GM12878 (cell line): Measurements from ENCODE around the gene LRRK1. TPM values are rescaled to one million over a fixed set of nuclear protein-coding genes. Genes with fewer than 3 reads are reported as not detected.

ENCODE experiments used
- ATAC-seq: fragments of 200-7000 bp; cut with Tn5 transposase; 3 replicates; pipeline ENCODE4 v1.9.1; 2020; ENCODE audit warnings: mild to moderate bottlenecking, moderate library complexity
- BruUV-seq: library from RNA; stranded (reverse); fragments of 400-500 nt; replicated peaks from 2 replicates; lab custom pipeline; 2021; lab: Mats Ljungman, UMichigan
- CTCF ChIA-PET: fragments of 300-600 bp; sonication (Branson Sonifier 250); formaldehyde crosslinking; extraction: SDS; loops from one replicate; lab custom pipeline; 2021; ENCODE audit warnings: inconsistent platforms; lab: Yijun Ruan, JAX
- POLR2A ChIA-PET: fragments of 350-600 bp; formaldehyde crosslinking; extraction: SDS; loops from one replicate; lab custom pipeline; 2021; ENCODE audit warnings: inconsistent platforms; lab: Charles Lee
- RAD21 ChIA-PET: fragments of 300-600 bp; sonication (Branson Sonifier 250); formaldehyde crosslinking; loops from one replicate; lab custom pipeline; 2023; ENCODE audit warnings: antibody characterized with exemption; ENCODE audit not compliant: unreplicated experiment; lab: Charles Lee
- SMC1A ChIA-PET: fragments of 300-600 bp; sonication (Branson Sonifier 250); formaldehyde crosslinking; loops from one replicate; lab custom pipeline; 2023; ENCODE audit not compliant: unreplicated experiment, uncharacterized antibody; lab: Charles Lee
- DNase-seq: peaks from one replicate; pipeline ENCODE4 v3.0.0-alpha.2; 2011; ENCODE audit warnings: low read depth, low spot score
- FAIRE-seq: peaks from 3 replicates; lab custom pipeline; 2011; peaks lifted over from hg19 to GRCh38; lab: Jason Lieb, UNC
- H2AFZ ChIP-seq: 2 replicates; pipeline ENCODE4 v1.6.0; 2011; ENCODE audit warnings: low read depth, low read length, control low read depth; ENCODE audit not compliant: control insufficient read depth
- H3K27ac ChIP-seq: 2 replicates; pipeline ENCODE4 v1.5.1; 2011; ENCODE audit warnings: control low read depth; ENCODE audit not compliant: control insufficient read depth, insufficient read depth
- H3K27me3 ChIP-seq, 2 experiments: replicated peaks in 1 of 2; 2 replicates each; pipeline versions ENCODE4 v1.6.0 to v1.6.1; 2011; ENCODE audit warnings: low read length in 1 of 2; ENCODE audit not compliant: control insufficient read depth in 2 of 2, insufficient read depth in 2 of 2
- H3K36me3 ChIP-seq, 2 experiments: 2 replicates each; pipeline ENCODE4 v1.5.1; 2011; ENCODE audit warnings: low read length in 1 of 2; ENCODE audit not compliant: control insufficient read depth in 2 of 2, insufficient read depth in 2 of 2
- H3K4me1 ChIP-seq: 2 replicates; pipeline ENCODE4 v1.6.1; 2011; ENCODE audit warnings: mild to moderate bottlenecking, low read length, moderate library complexity, mixed read lengths; ENCODE audit not compliant: control insufficient read depth, insufficient read depth
- H3K4me2 ChIP-seq: 2 replicates; pipeline ENCODE4 v1.6.0; 2011; ENCODE audit warnings: control low read depth; ENCODE audit not compliant: control insufficient read depth, insufficient read depth
- H3K4me3 ChIP-seq: fragments of 200-600 bp; sonication (generic); 2 replicates; pipeline ENCODE4 v1.5.1; 2016
- H3K79me2 ChIP-seq: 2 replicates; pipeline ENCODE4 v1.6.0; 2011; ENCODE audit warnings: low read length; ENCODE audit not compliant: control insufficient read depth, insufficient read depth
- H3K9ac ChIP-seq: 2 replicates; pipeline ENCODE4 v1.8.0; 2011; ENCODE audit warnings: low read length, control low read depth, mixed read lengths; ENCODE audit not compliant: control insufficient read depth, insufficient read depth
- H3K9me3 ChIP-seq: replicated peaks from 3 replicates; pipeline ENCODE4 v1.5.1; 2011; ENCODE audit warnings: mild to moderate bottlenecking, low read length; ENCODE audit not compliant: control insufficient read depth, insufficient read depth
- H4K20me1 ChIP-seq: 2 replicates; pipeline ENCODE4 v1.6.0; 2011; ENCODE audit not compliant: control insufficient read depth, insufficient read depth
- BRCA1 ChIP-seq: IDR thresholded peaks from 2 replicates; pipeline ENCODE4 v1.6.1; 2011; ENCODE audit warnings: low read depth, low read length, improper control_type of control experiment
- CHD4 ChIP-seq: fragments of 200-600 bp; sonication (generic); IDR thresholded peaks from 2 replicates; pipeline ENCODE4 v1.6.1; 2016; ENCODE audit warnings: mild to moderate bottlenecking
- CREM ChIP-seq: IDR thresholded peaks from 2 replicates; pipeline ENCODE4 v1.6.1; 2014; ENCODE audit warnings: antibody characterized with exemption, low read depth
- HDGF ChIP-seq: fragments of 450-650 bp; IDR thresholded peaks from 2 replicates; pipeline ENCODE4 v1.6.1; 2016; ENCODE audit warnings: antibody characterized with exemption
- RAD51 ChIP-seq: fragments of 450-650 bp; IDR thresholded peaks from 2 replicates; pipeline ENCODE4 v1.6.1; 2016; ENCODE audit warnings: moderate library complexity, mild to moderate bottlenecking, inconsistent platforms
- REST ChIP-seq: IDR thresholded peaks from 2 replicates; pipeline ENCODE4 v1.6.1; 2012; ENCODE audit warnings: mild to moderate bottlenecking, low read depth, low read length
- TCF7 ChIP-seq: IDR thresholded peaks from 2 replicates; pipeline ENCODE4 v1.6.1; 2014; ENCODE audit warnings: antibody characterized with exemption, borderline replicate concordance
- ZNF384 ChIP-seq: IDR thresholded peaks from 2 replicates; pipeline ENCODE4 v1.6.1; 2012; ENCODE audit warnings: low read depth, mild to moderate bottlenecking, low read length, improper control_type of control experiment, borderline replicate concordance
- WGBS: methylation state at CpG from one replicate; pipeline ENCODE4 v1.1.6; 2016; ENCODE audit warnings: low lambda C conversion rate; ENCODE audit not compliant: insufficient replicate concordance, insufficient coverage; ENCODE audit errors: missing lambda C conversion rate; 5-methylcytosine and 5-hydroxymethylcytosine counted together
- in situ Hi-C: fragments of 300-500 bp; cut with MboI; formaldehyde crosslinking; loops from 9 replicates; pipeline ENCODE4 v1.14.3; 2018; ENCODE audit warnings: mixed read lengths
- intact Hi-C: fragments of 100-400 bp; cut with micrococcal nuclease; formaldehyde crosslinking; loops from one replicate; pipeline ENCODE4 v1.14.2; 2022; ENCODE audit not compliant: unreplicated experiment
- polyA plus RNA-seq, 11 experiments: library from polyadenylated mRNA; depleted of rRNA in 4 of 11; unstranded in 6 of 11; stranded (reverse) in 5 of 11; fragments of >200 nt; fragmentation: Nextera tagmentation in 4 of 11; fragmentation: Illumina TruSeq in 1 of 11; extraction: Ambion mirVana in 4 of 11; extraction: Trizol in 1 of 11; gene quantifications; 1 replicate in 1 of 11; 2 replicates in 10 of 11; pipeline versions ENCODE4 v1.2.1 to v1.2.3, GENCODE V29; 2011 to 2016; ENCODE audit warnings: inconsistent platforms in 2 of 11, missing spikeins in 2 of 11, low read depth in 1 of 11
- total RNA-seq, 4 experiments: library from RNA; depleted of rRNA in 3 of 4; stranded (reverse); fragments of >200 nt in 3 of 4; fragmentation: Illumina TruSeq in 1 of 4; extraction: Trizol in 1 of 4; gene quantifications; 2 replicates each; pipeline versions ENCODE4 v1.2.1 to v1.2.3, GENCODE V29; 2013 to 2021
- TF ChIP-seq, protein P1 (sequence below): IDR thresholded peaks from 2 replicates; pipeline ENCODE4 v1.6.1; 2012; ENCODE audit warnings: improper control_type of control experiment, low read depth, low read length; ENCODE audit not compliant: insufficient replicate concordance
- TF ChIP-seq, protein P2 (sequence below): fragments of 450-650 bp; formaldehyde crosslinking; IDR thresholded peaks from 2 replicates; pipeline ENCODE4 v1.4.0; 2020; ENCODE audit warnings: mild to moderate bottlenecking, moderate library complexity

The LRRK1 gene
- total and polyA plus RNA-seq, 10 of the 15 experiments (the other 5 are each of a cell fraction or from before 2014, with no cell fraction given) = 2.2 to 58.3 (median 17.9) TPM

DNA sequence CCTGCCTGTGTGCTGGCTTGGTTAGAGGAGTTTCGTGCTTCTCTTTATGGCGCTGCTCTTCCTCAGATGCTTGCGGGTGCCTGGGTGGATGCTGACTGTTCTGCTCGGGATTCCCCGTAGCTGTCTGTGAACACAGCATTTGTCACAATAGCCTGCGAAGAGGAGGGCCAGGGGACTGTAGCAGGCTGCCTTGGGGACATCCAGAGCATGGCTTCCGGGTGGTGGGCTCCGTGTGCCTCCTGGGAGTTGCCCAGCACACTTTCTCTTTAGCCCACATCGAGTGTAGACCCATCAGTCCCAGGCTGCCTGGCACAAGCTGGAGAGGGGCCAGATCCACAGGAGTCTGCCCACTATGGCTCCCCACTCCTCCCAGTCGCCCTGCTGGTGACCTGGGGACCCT is 22.4 kb downstream of the LRRK1 start:
- no peak for DNase-seq
- Histone ChIP-seq H2AFZ (peak overlapping the region; percentile 49), H3K9me3 (no peaks in the 10 kb centered on the region), H3K27me3 (no peaks in the 10 kb centered on the region), H3K4me2 (peak overlapping the region; percentile 87), H3K79me2 (peaks cover 37% of the 10 kb centered on the region), H3K9ac (peak overlapping the region; percentile 59), H4K20me1 (no peaks in the 10 kb centered on the region), H3K36me3 (peaks cover 0 to 7% of the 10 kb centered on the region in 2 experiments; a peak in 1 of 4 replicates), H3K4me1 (peaks cover 38% of the 10 kb centered on the region), H3K27ac (peak overlapping the region; percentile 85), H3K4me3 (no peak overlapping the region)
- CTCF ChIA-PET = interaction anchor here (1.2 to 7.1 kb wide), 6 partner anchors 14 to 66 kb away, joined by 3 to 129 read pairs (median 22); partner anchors contain the start of gene LRRK1
- peak; percentile 91 for ATAC-seq
- BruUV-seq = no TSS peak
- WGBS = 9% methylated on average over 10 of the region's 10 CpGs
- POLR2A ChIA-PET = interaction anchor here (0.7 to 6.0 kb wide), 9 partner anchors 8 to 326 kb away, joined by 3 to 97 read pairs (median 7); partner anchors contain the start of gene LRRK1
- peak; percentile 59 for FAIRE-seq
- in situ Hi-C loops (loop anchor here (25.0 kb wide), 1 partner anchor 1429 kb away; no protein-coding TSS in a partner anchor), intact Hi-C loops (loop anchor here (2.0 kb wide), 1 partner anchor 15 kb away; no protein-coding TSS in a partner anchor)
- RAD21 ChIA-PET = interaction anchor here (4.1 to 5.7 kb wide), 5 partner anchors 12 to 66 kb away, joined by 18 to 152 read pairs (median 39); partner anchors contain the start of gene LRRK1
- SMC1A ChIA-PET = interaction anchor here (1.0 to 5.8 kb wide), 8 partner anchors 12 to 68 kb away, joined by 3 to 122 read pairs (median 22); partner anchors contain the start of gene LRRK1
- TF ChIP-seq REST (no peak), CREM (peak; percentile 28; the same call in 1 of the 2 replicates), RAD51 (no peak), ZNF384 (no peak), BRCA1 (no peak), CHD4 (no peak), HDGF (peak; percentile 68), TCF7 (no peak)
- TF ChIP-seq, protein P1, sequence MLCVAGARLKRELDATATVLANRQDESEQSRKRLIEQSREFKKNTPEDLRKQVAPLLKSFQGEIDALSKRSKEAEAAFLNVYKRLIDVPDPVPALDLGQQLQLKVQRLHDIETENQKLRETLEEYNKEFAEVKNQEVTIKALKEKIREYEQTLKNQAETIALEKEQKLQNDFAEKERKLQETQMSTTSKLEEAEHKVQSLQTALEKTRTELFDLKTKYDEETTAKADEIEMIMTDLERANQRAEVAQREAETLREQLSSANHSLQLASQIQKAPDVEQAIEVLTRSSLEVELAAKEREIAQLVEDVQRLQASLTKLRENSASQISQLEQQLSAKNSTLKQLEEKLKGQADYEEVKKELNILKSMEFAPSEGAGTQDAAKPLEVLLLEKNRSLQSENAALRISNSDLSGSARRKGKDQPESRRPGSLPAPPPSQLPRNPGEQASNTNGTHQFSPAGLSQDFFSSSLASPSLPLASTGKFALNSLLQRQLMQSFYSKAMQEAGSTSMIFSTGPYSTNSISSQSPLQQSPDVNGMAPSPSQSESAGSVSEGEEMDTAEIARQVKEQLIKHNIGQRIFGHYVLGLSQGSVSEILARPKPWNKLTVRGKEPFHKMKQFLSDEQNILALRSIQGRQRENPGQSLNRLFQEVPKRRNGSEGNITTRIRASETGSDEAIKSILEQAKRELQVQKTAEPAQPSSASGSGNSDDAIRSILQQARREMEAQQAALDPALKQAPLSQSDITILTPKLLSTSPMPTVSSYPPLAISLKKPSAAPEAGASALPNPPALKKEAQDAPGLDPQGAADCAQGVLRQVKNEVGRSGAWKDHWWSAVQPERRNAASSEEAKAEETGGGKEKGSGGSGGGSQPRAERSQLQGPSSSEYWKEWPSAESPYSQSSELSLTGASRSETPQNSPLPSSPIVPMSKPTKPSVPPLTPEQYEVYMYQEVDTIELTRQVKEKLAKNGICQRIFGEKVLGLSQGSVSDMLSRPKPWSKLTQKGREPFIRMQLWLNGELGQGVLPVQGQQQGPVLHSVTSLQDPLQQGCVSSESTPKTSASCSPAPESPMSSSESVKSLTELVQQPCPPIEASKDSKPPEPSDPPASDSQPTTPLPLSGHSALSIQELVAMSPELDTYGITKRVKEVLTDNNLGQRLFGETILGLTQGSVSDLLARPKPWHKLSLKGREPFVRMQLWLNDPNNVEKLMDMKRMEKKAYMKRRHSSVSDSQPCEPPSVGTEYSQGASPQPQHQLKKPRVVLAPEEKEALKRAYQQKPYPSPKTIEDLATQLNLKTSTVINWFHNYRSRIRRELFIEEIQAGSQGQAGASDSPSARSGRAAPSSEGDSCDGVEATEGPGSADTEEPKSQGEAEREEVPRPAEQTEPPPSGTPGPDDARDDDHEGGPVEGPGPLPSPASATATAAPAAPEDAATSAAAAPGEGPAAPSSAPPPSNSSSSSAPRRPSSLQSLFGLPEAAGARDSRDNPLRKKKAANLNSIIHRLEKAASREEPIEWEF = no peak
- TF ChIP-seq, protein P2, sequence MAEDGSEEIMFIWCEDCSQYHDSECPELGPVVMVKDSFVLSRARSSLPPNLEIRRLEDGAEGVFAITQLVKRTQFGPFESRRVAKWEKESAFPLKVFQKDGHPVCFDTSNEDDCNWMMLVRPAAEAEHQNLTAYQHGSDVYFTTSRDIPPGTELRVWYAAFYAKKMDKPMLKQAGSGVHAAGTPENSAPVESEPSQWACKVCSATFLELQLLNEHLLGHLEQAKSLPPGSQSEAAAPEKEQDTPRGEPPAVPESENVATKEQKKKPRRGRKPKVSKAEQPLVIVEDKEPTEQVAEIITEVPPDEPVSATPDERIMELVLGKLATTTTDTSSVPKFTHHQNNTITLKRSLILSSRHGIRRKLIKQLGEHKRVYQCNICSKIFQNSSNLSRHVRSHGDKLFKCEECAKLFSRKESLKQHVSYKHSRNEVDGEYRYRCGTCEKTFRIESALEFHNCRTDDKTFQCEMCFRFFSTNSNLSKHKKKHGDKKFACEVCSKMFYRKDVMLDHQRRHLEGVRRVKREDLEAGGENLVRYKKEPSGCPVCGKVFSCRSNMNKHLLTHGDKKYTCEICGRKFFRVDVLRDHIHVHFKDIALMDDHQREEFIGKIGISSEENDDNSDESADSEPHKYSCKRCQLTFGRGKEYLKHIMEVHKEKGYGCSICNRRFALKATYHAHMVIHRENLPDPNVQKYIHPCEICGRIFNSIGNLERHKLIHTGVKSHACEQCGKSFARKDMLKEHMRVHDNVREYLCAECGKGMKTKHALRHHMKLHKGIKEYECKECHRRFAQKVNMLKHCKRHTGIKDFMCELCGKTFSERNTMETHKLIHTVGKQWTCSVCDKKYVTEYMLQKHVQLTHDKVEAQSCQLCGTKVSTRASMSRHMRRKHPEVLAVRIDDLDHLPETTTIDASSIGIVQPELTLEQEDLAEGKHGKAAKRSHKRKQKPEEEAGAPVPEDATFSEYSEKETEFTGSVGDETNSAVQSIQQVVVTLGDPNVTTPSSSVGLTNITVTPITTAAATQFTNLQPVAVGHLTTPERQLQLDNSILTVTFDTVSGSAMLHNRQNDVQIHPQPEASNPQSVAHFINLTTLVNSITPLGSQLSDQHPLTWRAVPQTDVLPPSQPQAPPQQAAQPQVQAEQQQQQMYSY = no peak
